ENCODE results near the gene PTCH2.

- TF ChIP-seq, protein P1, sequence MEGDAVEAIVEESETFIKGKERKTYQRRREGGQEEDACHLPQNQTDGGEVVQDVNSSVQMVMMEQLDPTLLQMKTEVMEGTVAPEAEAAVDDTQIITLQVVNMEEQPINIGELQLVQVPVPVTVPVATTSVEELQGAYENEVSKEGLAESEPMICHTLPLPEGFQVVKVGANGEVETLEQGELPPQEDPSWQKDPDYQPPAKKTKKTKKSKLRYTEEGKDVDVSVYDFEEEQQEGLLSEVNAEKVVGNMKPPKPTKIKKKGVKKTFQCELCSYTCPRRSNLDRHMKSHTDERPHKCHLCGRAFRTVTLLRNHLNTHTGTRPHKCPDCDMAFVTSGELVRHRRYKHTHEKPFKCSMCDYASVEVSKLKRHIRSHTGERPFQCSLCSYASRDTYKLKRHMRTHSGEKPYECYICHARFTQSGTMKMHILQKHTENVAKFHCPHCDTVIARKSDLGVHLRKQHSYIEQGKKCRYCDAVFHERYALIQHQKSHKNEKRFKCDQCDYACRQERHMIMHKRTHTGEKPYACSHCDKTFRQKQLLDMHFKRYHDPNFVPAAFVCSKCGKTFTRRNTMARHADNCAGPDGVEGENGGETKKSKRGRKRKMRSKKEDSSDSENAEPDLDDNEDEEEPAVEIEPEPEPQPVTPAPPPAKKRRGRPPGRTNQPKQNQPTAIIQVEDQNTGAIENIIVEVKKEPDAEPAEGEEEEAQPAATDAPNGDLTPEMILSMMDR (IDR thresholded peaks at IDR 0.05) = no peak
- TF ChIP-seq POLR2A (IDR thresholded peaks at IDR 0.05) = no peak
- no peak for TF ChIP-seq POLR2AphosphoS5 (IDR thresholded peaks at IDR 0.05)
- no peak for TF ChIP-seq EP300 (IDR thresholded peaks at IDR 0.05)
Observed at GRCh38 chr1:44786841-44787426, 56.1 kb downstream of the PTCH2 start.
